H1 (cell line): ENCODE measurements around the gene NTPCR.

Experiments
- CHD1 ChIP-seq: IDR thresholded peaks from 2 replicates; pipeline ENCODE4 v1.6.1; 2012; ENCODE audit warnings: low read depth, low read length, improper control_type of control experiment
- CTCF ChIP-seq, 3 experiments: IDR thresholded peaks; 1 replicate in 2 of 3; 2 replicates in 1 of 3; pipeline versions ENCODE4 v1.5.1 to v1.6.1; 2011; ENCODE audit warnings: low read length in 3 of 3, mild to moderate bottlenecking in 3 of 3, inconsistent platforms in 2 of 3, low read depth in 1 of 3, moderate library complexity in 1 of 3; ENCODE audit not compliant: insufficient read depth in 1 of 3; ENCODE audit errors: control extremely low read depth in 1 of 3
- EP300 ChIP-seq, 2 experiments: IDR thresholded peaks; 1 replicate in 1 of 2; 2 replicates in 1 of 2; pipeline ENCODE4 v1.6.1; 2011 to 2012; ENCODE audit warnings: low read depth in 2 of 2, low read length in 2 of 2, mild to moderate bottlenecking in 2 of 2, borderline replicate concordance in 1 of 2, inconsistent platforms in 1 of 2, moderate library complexity in 1 of 2
- FOSL1 ChIP-seq: IDR thresholded peaks from 2 replicates; pipeline ENCODE4 v1.6.1; 2011; ENCODE audit warnings: mild to moderate bottlenecking, low read depth, low read length, moderate library complexity; ENCODE audit not compliant: insufficient read depth
- HDAC6 ChIP-seq: IDR thresholded peaks from one replicate; pipeline ENCODE4 v1.7.1; 2012; ENCODE audit warnings: low read depth, mild to moderate bottlenecking, inconsistent platforms, low read length, moderate library complexity
- MAX ChIP-seq: IDR thresholded peaks from 2 replicates; pipeline ENCODE4 v1.6.1; 2012; ENCODE audit warnings: inconsistent platforms
- POLR2AphosphoS5 ChIP-seq: IDR thresholded peaks from 2 replicates; pipeline ENCODE4 v1.6.1; 2011; ENCODE audit warnings: low read depth, low read length
- SAP30 ChIP-seq: fragments of 300-600 bp; sonication (generic); IDR thresholded peaks from 2 replicates; pipeline ENCODE4 v1.7.1; 2012; ENCODE audit warnings: low read length, moderate library complexity, mild to moderate bottlenecking, inconsistent platforms; ENCODE audit not compliant: insufficient read depth, insufficient replicate concordance
- TEAD4 ChIP-seq: IDR thresholded peaks from 2 replicates; pipeline ENCODE4 v1.6.1; 2012; ENCODE audit warnings: low read depth, low read length, inconsistent platforms, mixed read lengths

GRCh38 chr1:232983375-232983774, 33.0 kb downstream of the NTPCR start:
- TF ChIP-seq MAX (no peak), CTCF (IDR thresholded peaks at IDR 0.05; ENCODE audit: control extremely low read depth in 1 of 3, insufficient read depth in 1 of 3, low read depth in 1 of 3, low read length in 3 of 3) (no peak), POLR2AphosphoS5 (no peak; the same call in 1 of the 2 replicates), TEAD4 (no peak), SAP30 (no peak), EP300 (IDR thresholded peaks at IDR 0.05; ENCODE audit: borderline replicate concordance in 1 of 2, low read depth in 2 of 2, low read length in 2 of 2) (no peak), CHD1 (no peak), HDAC6 (no peak), FOSL1 (no peak)
